ENCODE results near the gene HSF2BP.
A peak's percentile ranks its signal among the peaks of the same experiment; 100 is the strongest.
"Not testable (repeated sequence)": the region's sequence is repeated elsewhere in the genome, so short reads cannot be mapped to it uniquely, and the experiment has no call there.

The HSF2BP gene

DNA sequence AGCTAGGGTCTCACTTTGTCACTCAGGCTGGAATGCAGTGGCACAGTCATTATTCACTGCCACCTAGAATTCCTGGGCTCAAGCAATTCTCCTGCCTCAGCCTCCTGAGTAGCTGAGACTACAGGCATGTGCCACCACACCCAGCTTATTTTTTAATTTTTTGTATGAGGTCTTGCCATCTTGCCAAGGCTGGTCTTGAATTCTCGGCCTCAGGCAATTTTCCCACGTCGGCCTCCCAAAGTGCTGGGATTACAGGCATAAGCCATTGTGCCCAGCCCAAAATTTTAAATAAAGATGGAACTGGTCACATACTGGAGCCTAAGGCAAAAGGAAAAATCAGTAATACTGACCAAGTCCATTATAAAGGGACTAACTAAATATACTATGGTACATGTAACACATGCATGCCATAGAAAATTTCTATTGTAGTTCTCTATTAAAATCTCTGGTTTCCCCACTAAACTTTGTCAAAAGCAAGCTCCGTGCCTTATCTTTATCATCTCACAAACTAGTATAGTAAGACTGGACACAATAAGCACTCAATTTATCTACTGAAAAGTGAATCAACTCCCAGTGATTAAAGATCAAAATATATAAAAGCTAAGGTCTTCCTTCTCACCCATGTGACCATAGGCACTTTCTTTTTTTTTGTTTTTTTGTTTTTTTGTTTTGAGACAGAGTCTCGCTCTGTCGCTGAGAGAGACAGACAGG lies 61.6 kb downstream of the HSF2BP start:
- Histone ChIP-seq H3K4me3 (ENCODE audit: low read depth, low read length) (no peak overlapping the region), H3K9me3 (ENCODE audit: insufficient read depth, low read depth, low read length) (no peaks in the 10 kb centered on the region), H3K79me2 (ENCODE audit: control insufficient read depth, insufficient read depth, low read length, poor library complexity) (peaks cover 2% of the 10 kb centered on the region), H4K8ac (ENCODE audit: low read depth, low read length) (no peak overlapping the region), H3K9ac (ENCODE audit: low read length) (no peak overlapping the region), H2AK5ac (ENCODE audit: low read length) (no peak overlapping the region), H4K12ac (ENCODE audit: low read depth, low read length) (no peak overlapping the region), H3K36me3 (ENCODE audit: control insufficient read depth in 1 of 2, insufficient read depth in 2 of 2, low read length in 2 of 2) (no peaks in the 10 kb centered on the region), H3K4ac (ENCODE audit: low read depth, low read length) (peak overlapping the region; percentile 17), H3K27me3 (ENCODE audit: insufficient read depth, low read length) (no peaks in the 10 kb centered on the region), H3K14ac (ENCODE audit: low read length) (no peak overlapping the region), H2BK5ac (ENCODE audit: low read depth, low read length, poor library complexity) (peak overlapping the region; percentile 87), H2BK120ac (ENCODE audit: insufficient read depth, low read length, poor library complexity) (peak overlapping the region; percentile 61), H3K4me2 (ENCODE audit: low read length) (no peak overlapping the region), H3K27ac (ENCODE audit: low read depth, low read length) (peak overlapping the region; percentile 99), H4K91ac (ENCODE audit: low read depth, low read length) (peak overlapping the region; percentile 100), H2BK12ac (ENCODE audit: low read length) (peak overlapping the region; percentile 87), H3K79me1 (ENCODE audit: low read length) (peaks cover 36% of the 10 kb centered on the region), H3K23ac (ENCODE audit: low read length) (no peak overlapping the region), H2AFZ (ENCODE audit: insufficient read depth, low read length, poor library complexity) (no peak overlapping the region), H3K4me1 (ENCODE audit: control insufficient read depth in 1 of 2, insufficient read depth in 2 of 2, low read length in 2 of 2) (peaks cover 16 to 20% of the 10 kb centered on the region in 2 experiments), H3K18ac (ENCODE audit: low read length) (no peak overlapping the region)
- DNase-seq = peak in 1 of 2 donors; percentile 44
- whole genome bisulfite sequencing (ENCODE audit: extremely low coverage, insufficient coverage, insufficient read length) = no CpG with 5 or more reads among the region's 6 CpGs

DNA sequence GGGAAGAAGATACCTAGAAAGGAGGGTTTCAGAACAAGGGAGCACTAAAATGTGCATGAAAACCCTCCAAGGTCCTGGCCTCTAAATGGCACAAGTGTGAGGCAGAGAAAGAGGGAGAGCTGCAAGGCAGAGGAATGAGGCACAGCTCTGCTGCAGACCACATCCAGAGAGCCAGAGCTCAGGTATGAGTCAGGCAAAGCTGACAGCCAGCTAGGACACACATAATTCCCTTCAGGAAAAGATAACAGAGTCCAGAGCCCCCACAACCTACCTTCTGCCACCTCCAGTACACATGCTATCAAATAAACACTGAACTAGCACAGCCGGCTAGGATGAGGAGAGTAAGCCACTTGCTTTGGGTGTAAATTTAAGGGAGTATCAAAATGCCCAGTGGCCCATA lies 62.2 kb downstream of the HSF2BP start:
- no peak overlapping the region for H3K23ac ChIP-seq (ENCODE audit: low read length)
- no peak overlapping the region for H3K4ac ChIP-seq (ENCODE audit: low read depth, low read length)
- H3K4me2 ChIP-seq (ENCODE audit: low read length) = no peak overlapping the region
- peaks cover 19 to 21% of the 10 kb centered on the region in 2 experiments for H3K4me1 ChIP-seq (ENCODE audit: control insufficient read depth in 1 of 2, insufficient read depth in 2 of 2, low read length in 2 of 2)
- H3K9ac ChIP-seq (ENCODE audit: low read length) = no peak overlapping the region
- WGBS (ENCODE audit: extremely low coverage, insufficient coverage, insufficient read length) = no CpG with 5 or more reads among the region's 1 CpG
- H4K8ac ChIP-seq (ENCODE audit: low read depth, low read length) = no peak overlapping the region
- DNase-seq = peak; percentile 56 to 61
- H4K12ac ChIP-seq (ENCODE audit: low read depth, low read length) = no peak overlapping the region
- H3K36me3 ChIP-seq (ENCODE audit: control insufficient read depth in 1 of 2, insufficient read depth in 2 of 2, low read length in 2 of 2) = no peaks in the 10 kb centered on the region
- H3K79me1 ChIP-seq (ENCODE audit: low read length) = peaks cover 32% of the 10 kb centered on the region
- peak overlapping the region; percentile 99 for H3K27ac ChIP-seq (ENCODE audit: low read depth, low read length)
- H2BK12ac ChIP-seq (ENCODE audit: low read length) = no peak overlapping the region
- H3K18ac ChIP-seq (ENCODE audit: low read length) = no peak overlapping the region
- H2BK120ac ChIP-seq (ENCODE audit: insufficient read depth, low read length, poor library complexity) = peak overlapping the region; percentile 88
- H4K91ac ChIP-seq (ENCODE audit: low read depth, low read length) = peak overlapping the region; percentile 99
- H3K27me3 ChIP-seq (ENCODE audit: insufficient read depth, low read length) = no peaks in the 10 kb centered on the region
- no peak overlapping the region for H2AK5ac ChIP-seq (ENCODE audit: low read length)
- H3K79me2 ChIP-seq (ENCODE audit: control insufficient read depth, insufficient read depth, low read length, poor library complexity) = peaks cover 2% of the 10 kb centered on the region
- H3K9me3 ChIP-seq (ENCODE audit: insufficient read depth, low read depth, low read length) = no peaks in the 10 kb centered on the region
- no peak overlapping the region for H3K4me3 ChIP-seq (ENCODE audit: low read depth, low read length)
- H2BK5ac ChIP-seq (ENCODE audit: low read depth, low read length, poor library complexity) = peak overlapping the region; percentile 93
- no peak overlapping the region for H2AFZ ChIP-seq (ENCODE audit: insufficient read depth, low read length, poor library complexity)
- H3K14ac ChIP-seq (ENCODE audit: low read length) = peak overlapping the region; percentile 62

DNA sequence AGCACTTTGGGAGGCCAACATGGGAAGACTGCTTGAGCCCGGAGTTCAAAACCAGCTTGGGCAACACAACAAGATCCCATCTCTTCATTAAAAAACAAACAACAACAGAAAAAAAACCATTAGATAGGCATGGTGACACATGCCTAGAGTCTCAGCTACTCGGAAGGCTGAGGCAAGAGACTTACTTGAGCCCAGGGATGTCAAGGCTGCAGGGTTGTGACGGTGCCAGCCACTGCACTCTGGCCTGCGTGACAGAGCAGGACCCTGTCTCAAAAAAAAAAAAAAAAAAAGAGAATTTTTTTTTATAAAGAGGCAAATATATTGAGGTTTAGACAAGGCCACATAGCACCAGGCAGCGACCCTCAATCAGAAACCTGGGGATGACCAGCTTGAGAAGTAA lies 62.7 kb downstream of the HSF2BP start:
- Histone ChIP-seq H3K27ac (ENCODE audit: low read depth, low read length) (peak overlapping the region; percentile 99), H2BK120ac (ENCODE audit: insufficient read depth, low read length, poor library complexity) (peak overlapping the region; percentile 88), H3K79me1 (ENCODE audit: low read length) (peaks cover 32% of the 10 kb centered on the region), H2BK12ac (ENCODE audit: low read length) (peak overlapping the region; percentile 95), H3K14ac (ENCODE audit: low read length) (peak overlapping the region; percentile 76), H4K91ac (ENCODE audit: low read depth, low read length) (peak overlapping the region; percentile 99), H3K79me2 (ENCODE audit: control insufficient read depth, insufficient read depth, low read length, poor library complexity) (peaks cover 2% of the 10 kb centered on the region), H3K4me3 (ENCODE audit: low read depth, low read length) (no peak overlapping the region), H3K27me3 (ENCODE audit: insufficient read depth, low read length) (no peaks in the 10 kb centered on the region), H3K9me3 (ENCODE audit: insufficient read depth, low read depth, low read length) (no peaks in the 10 kb centered on the region), H4K12ac (ENCODE audit: low read depth, low read length) (no peak overlapping the region), H2AK5ac (ENCODE audit: low read length) (peak overlapping the region; percentile 64), H3K4ac (ENCODE audit: low read depth, low read length) (peak overlapping the region; percentile 49), H3K9ac (ENCODE audit: low read length) (no peak overlapping the region), H3K36me3 (ENCODE audit: control insufficient read depth in 1 of 2, insufficient read depth in 2 of 2, low read length in 2 of 2) (no peaks in the 10 kb centered on the region), H2BK5ac (ENCODE audit: low read depth, low read length, poor library complexity) (peak overlapping the region; percentile 93), H3K4me1 (ENCODE audit: control insufficient read depth in 1 of 2, insufficient read depth in 2 of 2, low read length in 2 of 2) (peaks cover 20 to 22% of the 10 kb centered on the region in 2 experiments), H2AFZ (ENCODE audit: insufficient read depth, low read length, poor library complexity) (no peak overlapping the region), H3K23ac (ENCODE audit: low read length) (no peak overlapping the region), H3K4me2 (ENCODE audit: low read length) (no peak overlapping the region), H4K8ac (ENCODE audit: low read depth, low read length) (peak overlapping the region; percentile 72), H3K18ac (ENCODE audit: low read length) (peak overlapping the region; percentile 72)
- no peak for DNase-seq
- no CpG with 5 or more reads among the region's 5 CpGs for WGBS (ENCODE audit: extremely low coverage, insufficient coverage, insufficient read length)

- not testable (repeated sequence) for H3K36me3 ChIP-seq (ENCODE audit: control insufficient read depth in 1 of 2, insufficient read depth in 2 of 2, low read length in 2 of 2); H2AK5ac ChIP-seq (ENCODE audit: low read length); H2AFZ ChIP-seq (ENCODE audit: insufficient read depth, low read length, poor library complexity); H2BK5ac ChIP-seq (ENCODE audit: low read depth, low read length, poor library complexity); H4K8ac ChIP-seq (ENCODE audit: low read depth, low read length); H3K23ac ChIP-seq (ENCODE audit: low read length); H3K27me3 ChIP-seq (ENCODE audit: insufficient read depth, low read length); H4K12ac ChIP-seq (ENCODE audit: low read depth, low read length); H3K9ac ChIP-seq (ENCODE audit: low read length); H3K79me2 ChIP-seq (ENCODE audit: control insufficient read depth, insufficient read depth, low read length, poor library complexity); H3K18ac ChIP-seq (ENCODE audit: low read length); H3K4me2 ChIP-seq (ENCODE audit: low read length); H3K4me3 ChIP-seq (ENCODE audit: low read depth, low read length); DNase-seq; H3K9me3 ChIP-seq (ENCODE audit: insufficient read depth, low read depth, low read length)
- Histone ChIP-seq H4K91ac (ENCODE audit: low read depth, low read length) (peak overlapping the region; percentile 50), H3K4me1 (ENCODE audit: control insufficient read depth in 1 of 2, insufficient read depth in 2 of 2, low read length in 2 of 2) (peaks cover 18 to 20% of the 10 kb centered on the region in 2 experiments), H3K14ac (ENCODE audit: low read length) (peak overlapping the region; percentile 53), H3K27ac (ENCODE audit: low read depth, low read length) (peak overlapping the region; percentile 23), H2BK12ac (ENCODE audit: low read length) (peak overlapping the region; percentile 84), H3K79me1 (ENCODE audit: low read length) (peaks cover 30% of the 10 kb centered on the region), H2BK120ac (ENCODE audit: insufficient read depth, low read length, poor library complexity) (peak overlapping the region; percentile 52), H3K4ac (ENCODE audit: low read depth, low read length) (peak overlapping the region; percentile 40)
- WGBS (ENCODE audit: extremely low coverage, insufficient coverage, insufficient read length) = no CpG with 5 or more reads among the region's 8 CpGs
Observed at GRCh38 chr21:43595769-43596168, 63.5 kb downstream of the HSF2BP start.
